ENCODE measurements around the gene CALM3.
A peak's percentile ranks its signal among the peaks of the same experiment; 100 is the strongest.

CALM3 gene

DNA sequence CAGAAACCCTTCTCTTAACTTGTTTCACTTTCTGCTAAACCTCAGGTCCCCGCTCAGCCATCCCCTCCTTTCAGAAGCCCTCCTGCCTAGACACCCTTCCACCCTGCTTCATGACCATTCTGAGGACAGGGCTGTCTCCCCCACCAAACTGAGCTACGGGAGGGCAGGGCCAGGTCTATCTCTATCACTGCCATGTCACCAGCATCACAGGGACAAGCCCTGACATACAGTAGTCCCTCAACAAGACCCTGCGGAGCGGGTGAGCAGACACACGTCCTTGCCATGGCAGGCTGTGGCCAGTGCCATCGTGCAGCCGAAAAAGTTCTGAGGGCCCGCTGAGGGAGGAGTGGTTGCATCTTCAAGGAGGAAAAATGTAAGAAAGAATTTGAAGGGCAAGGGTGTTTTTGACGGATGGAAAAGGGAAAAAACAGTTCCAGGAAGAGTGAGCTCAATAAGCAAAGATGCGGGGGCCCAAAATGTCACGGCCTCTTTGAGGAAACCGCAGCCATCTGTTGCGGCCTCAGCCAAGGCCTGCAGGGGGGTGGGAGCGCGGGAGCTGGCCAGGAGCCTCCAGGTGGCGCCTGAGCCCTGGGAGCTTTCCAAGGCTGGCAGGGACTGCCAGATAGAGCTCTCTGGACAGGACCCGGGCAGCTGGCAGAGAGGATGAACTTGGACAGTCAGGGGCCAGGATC, 15.6 kb downstream of the CALM3 start:
- peak; percentile 15; the same call in 1 of the 2 replicates for TF ChIP-seq CTCF (conservative IDR thresholded peaks at IDR 0.05; ENCODE audit: low read length)
- no peak overlapping the region for H3K4me3 ChIP-seq (ENCODE audit: low read length)
- DNase-seq (ENCODE audit: low read depth), result peak; percentile 73

DNA sequence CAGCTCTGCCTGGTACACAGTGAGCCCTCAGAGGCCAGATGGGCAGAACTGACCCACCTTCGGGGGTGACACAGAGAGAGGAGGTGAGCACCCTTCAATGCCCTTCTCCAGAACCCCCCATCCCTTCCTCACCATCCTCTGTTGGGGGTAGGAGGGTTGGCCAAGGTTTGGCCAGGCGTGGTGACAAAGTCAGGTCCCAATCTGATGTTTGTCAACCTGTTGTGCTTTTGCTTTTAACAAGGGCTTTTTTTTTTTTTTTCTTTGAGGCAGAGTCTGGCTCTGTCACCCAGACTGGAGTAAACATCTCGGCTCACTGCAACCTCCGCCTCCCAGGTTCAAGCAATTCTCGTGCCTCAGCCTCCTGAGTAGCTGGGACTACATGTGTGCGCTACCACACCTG, 16.5 kb downstream of the CALM3 start:
- no peak for TF ChIP-seq CTCF (conservative IDR thresholded peaks at IDR 0.05; ENCODE audit: low read length)
- no peak overlapping the region for H3K4me3 ChIP-seq (ENCODE audit: low read length)
- no peak for DNase-seq (ENCODE audit: low read depth)

GRCh38 chr19:46618670-46619231, 17.6 kb downstream of the CALM3 start:
- no peak overlapping the region for H3K4me3 ChIP-seq (ENCODE audit: low read length)
- peak; percentile 73 for DNase-seq (ENCODE audit: low read depth)
- no peak for TF ChIP-seq CTCF (conservative IDR thresholded peaks at IDR 0.05; ENCODE audit: low read length)

GRCh38 chr19:46620267-46620666, 19.1 kb downstream of the CALM3 start:
- H3K4me3 ChIP-seq (ENCODE audit: low read length), result no peak overlapping the region
- TF ChIP-seq CTCF (conservative IDR thresholded peaks at IDR 0.05; ENCODE audit: low read length), result no peak
- no peak for DNase-seq (ENCODE audit: low read depth)

DNA sequence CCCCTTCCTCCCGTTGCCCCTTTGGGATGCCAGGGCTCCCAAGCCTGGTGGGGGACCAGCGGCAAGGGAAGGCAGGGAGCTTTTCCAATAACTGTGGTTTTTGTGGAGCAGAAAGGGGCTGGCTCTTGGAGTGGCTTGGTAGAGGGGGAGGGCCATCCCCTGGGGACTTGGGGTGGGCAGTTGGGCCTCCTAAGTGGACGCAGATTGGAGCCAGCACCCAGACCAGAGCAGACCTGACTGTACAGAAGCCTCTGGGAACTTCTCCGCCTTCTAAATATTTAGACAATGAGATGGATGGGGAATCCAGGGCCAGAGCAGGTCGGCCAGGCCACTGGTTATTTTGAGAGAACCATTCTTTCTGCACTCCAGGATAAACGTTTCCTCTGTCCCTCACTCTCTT, 19.6 kb downstream of the CALM3 start:
- DNase-seq (ENCODE audit: low read depth), result peak; percentile 66
- no peak overlapping the region for H3K4me3 ChIP-seq (ENCODE audit: low read length)
- TF ChIP-seq CTCF (conservative IDR thresholded peaks at IDR 0.05; ENCODE audit: low read length), result no peak

GRCh38 chr19:46621191-46622117, 20.3 kb downstream of the CALM3 start:
- peak overlapping the region; percentile 42 for H3K4me3 ChIP-seq (ENCODE audit: low read length)
- DNase-seq (ENCODE audit: low read depth), result no peak
- no peak for TF ChIP-seq CTCF (conservative IDR thresholded peaks at IDR 0.05; ENCODE audit: low read length)

Data from AG10803 (cell line).